Measurements from ENCODE around the gene DDRGK1.

DNA sequence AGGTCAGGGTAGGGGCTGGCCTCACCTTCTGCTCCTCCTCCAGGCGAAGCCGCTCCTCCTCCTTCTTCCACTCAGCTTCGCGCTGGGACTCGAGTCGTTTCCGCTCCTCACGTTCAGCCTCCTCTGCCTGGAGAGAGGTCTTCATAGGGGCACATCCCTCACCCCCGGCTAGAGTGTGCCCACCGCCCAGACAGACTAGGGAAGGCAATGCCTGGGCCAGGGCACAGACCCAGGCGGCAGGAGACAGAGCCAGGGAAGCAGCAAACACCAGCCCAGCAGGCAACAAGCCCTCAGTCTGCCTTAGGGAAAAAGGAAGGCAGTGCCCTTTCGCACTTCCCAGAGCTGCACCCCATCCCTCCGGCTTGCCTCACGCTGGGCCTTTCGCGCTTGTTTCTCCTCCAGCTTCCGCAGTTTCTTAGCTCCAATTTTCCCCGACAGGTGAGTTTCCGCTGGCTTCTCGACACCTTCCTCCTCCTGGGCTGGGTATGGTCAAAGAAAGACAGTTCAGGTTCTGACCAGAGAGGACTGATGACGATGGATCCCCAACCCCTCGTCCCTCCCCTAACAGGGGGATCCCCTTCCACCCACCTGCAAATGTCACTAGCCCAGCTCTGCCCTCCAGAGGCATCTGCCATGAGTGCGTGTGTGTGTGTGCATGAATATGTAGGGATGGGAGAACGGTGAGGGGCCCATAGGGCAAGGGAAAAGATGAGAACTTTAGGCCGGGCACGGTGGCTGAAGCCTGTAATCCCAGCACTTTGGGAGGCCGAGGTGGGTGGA, 4.3 kb downstream of the DDRGK1 start:
- TF ChIP-seq, protein P1, sequence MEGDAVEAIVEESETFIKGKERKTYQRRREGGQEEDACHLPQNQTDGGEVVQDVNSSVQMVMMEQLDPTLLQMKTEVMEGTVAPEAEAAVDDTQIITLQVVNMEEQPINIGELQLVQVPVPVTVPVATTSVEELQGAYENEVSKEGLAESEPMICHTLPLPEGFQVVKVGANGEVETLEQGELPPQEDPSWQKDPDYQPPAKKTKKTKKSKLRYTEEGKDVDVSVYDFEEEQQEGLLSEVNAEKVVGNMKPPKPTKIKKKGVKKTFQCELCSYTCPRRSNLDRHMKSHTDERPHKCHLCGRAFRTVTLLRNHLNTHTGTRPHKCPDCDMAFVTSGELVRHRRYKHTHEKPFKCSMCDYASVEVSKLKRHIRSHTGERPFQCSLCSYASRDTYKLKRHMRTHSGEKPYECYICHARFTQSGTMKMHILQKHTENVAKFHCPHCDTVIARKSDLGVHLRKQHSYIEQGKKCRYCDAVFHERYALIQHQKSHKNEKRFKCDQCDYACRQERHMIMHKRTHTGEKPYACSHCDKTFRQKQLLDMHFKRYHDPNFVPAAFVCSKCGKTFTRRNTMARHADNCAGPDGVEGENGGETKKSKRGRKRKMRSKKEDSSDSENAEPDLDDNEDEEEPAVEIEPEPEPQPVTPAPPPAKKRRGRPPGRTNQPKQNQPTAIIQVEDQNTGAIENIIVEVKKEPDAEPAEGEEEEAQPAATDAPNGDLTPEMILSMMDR (IDR thresholded peaks at IDR 0.05; ENCODE audit: poor library complexity) = no peak
- no peak for TF ChIP-seq EZH2 (IDR thresholded peaks at IDR 0.05; ENCODE audit: borderline replicate concordance)
